Uterus (tissue), 2 donors: ENCODE results near the gene FOXE1.

Source experiments
- CTCF ChIP-seq, 4 experiments: fragments of 200-600 bp in 2 of 4; fragments of 450-650 bp in 2 of 4; sonication (generic) in 2 of 4; IDR thresholded peaks; one replicate each; pipeline ENCODE4 v1.5.1; 2016 to 2019; ENCODE audit warnings: antibody characterized with exemption in 4 of 4, mild to moderate bottlenecking in 2 of 4, moderate library complexity in 1 of 4
- POLR2A ChIP-seq, 2 donors: fragments of 450-650 bp; IDR thresholded peaks; one replicate each; pipeline ENCODE4 v1.6.1; 2016; ENCODE audit warnings: antibody characterized with exemption in 2 of 2, mild to moderate bottlenecking in 1 of 2, moderate library complexity in 1 of 2

GRCh38 chr9:97812247-97812543 is 40.8 kb upstream of the FOXE1 start:
- TF ChIP-seq CTCF (IDR thresholded peaks at IDR 0.05) (no peak), POLR2A (IDR thresholded peaks at IDR 0.05) (no peak)
